ENCODE results near the gene CDIPT. TPM values are rescaled to one million over a fixed set of nuclear protein-coding genes. Genes with fewer than 3 reads are reported as not detected.
A peak's percentile ranks its signal among the peaks of the same experiment; 100 is the strongest.

Gene CDIPT
- total RNA-seq, 1 donor from 2014 or later, result 65.8 TPM

DNA sequence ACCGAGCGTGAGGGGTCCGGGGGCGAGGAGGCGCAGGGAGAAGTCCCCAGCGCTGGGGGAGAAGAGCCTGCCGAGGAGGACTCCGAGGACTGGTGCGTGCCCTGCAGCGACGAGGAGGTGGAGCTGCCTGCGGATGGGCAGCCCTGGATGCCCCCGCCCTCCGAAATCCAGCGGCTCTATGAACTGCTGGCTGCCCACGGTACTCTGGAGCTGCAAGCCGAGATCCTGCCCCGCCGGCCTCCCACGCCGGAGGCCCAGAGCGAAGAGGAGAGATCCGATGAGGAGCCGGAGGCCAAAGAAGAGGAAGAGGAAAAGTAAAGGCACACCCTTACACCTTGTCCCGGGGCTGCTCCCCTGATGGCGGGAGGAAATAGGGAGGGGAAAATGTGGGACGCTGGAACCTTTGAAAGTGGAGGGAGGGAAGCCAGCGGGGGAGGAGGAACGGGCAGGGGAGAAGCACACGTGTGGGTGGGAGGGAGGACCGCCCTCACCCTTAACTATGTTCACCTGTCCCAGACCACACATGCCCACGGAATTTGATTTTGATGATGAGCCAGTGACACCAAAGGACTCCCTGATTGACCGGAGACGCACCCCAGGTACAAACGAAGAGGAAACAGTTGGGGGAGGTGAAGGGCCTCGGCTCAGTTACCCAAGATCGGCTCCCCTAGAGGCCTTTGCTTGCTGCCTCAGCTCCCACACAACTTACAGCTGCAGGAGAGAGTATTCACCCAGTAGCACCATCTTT is 46.2 kb downstream of the CDIPT start:
- intact Hi-C loops (cut with DNase I), result no loop called here
- peak; percentile 86 for DNase-seq (ENCODE audit: missing footprints)
- peak; percentile 39 for ATAC-seq

DNA sequence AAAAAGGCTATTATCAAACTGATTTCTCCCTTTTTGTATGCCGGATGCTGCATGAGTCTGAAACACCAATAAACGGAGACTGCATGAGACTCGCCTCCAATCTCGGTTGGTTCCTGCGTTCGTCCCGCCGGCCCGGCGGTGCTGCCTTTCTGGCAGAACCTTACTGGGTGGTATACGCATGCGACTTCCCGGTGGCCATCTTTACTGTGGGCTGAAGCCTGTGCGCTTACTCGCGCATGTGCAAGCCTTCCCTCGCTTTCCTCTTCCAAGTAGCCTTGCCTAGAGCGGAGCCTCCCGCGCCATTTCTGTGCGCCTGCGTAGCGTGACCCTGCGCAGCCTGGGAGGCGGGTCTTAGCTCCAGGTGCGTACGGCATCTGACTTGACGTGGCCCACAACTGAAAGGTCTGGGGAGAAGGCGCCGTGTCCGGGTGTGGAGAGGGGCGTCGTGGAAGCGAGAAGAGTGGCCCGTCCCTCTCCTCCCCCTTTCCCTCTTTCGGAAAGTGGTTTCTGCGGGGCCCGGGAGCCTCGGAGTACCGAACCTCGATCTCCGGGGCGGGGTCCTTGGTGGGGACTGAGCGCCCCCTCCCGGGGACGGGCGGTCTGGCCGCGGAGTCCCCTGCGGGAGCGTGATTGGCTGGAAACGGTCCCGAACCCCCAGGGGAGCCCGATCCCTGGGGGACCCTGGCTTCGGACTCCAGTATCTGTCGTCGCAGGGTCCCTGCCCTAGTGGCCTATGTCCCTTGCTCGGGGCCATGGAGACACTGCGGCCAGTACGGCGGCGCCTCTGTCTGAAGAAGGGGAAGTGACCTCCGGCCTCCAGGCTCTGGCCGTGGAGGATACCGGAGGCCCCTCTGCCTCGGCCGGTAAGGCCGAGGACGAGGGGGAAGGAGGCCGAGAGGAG is 47.0 kb downstream of the CDIPT start, which contains the start of gene PAGR1:
TSS of gene PAGR1 (plus strand) at position 360 of the 901 bp plus-strand sequence. CDS start at position 734, 374 bp downstream.
- intact Hi-C loops (cut with DNase I), result no loop called here
- ATAC-seq (peak; percentile 86), DNase-seq (ENCODE audit: missing footprints) (peak; percentile 99)

DNA sequence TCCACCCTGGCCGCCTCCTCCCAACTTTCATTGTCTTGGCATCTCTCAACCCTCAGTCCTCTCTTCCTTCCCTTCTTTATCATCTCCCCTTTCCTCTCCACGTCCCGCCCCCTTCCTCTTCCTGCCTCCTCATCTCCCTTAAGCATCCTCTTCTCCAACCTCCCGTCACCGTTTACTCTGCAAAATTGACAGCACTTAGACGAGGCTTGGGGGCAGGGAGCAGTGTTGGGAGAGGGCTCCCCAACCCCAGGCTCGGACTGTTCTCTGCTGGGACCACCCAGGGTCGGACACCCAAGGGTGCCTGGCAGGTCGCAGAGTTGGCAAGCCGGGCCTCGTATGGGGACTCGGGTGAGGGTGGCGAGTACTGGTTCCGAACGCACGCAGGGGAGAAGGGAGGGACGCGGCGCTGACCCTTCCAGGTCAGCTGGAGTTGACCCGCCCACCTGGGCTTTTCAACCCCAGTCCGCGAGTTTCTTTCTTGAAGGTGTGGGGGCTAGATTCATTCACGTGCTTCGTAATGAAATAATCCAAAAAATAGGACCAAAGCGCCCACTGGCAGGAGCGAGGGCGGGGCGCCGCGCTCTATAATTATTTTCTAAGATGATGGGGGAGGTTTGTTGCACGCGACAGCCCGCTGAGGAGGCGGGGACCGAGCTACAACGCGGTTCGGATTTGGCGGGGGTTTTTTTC is 47.8 kb downstream of the CDIPT start:
- intact Hi-C loops (cut with DNase I), result no loop called here
- no peak for ATAC-seq
- peak; percentile 81 for DNase-seq (ENCODE audit: missing footprints)

DNA sequence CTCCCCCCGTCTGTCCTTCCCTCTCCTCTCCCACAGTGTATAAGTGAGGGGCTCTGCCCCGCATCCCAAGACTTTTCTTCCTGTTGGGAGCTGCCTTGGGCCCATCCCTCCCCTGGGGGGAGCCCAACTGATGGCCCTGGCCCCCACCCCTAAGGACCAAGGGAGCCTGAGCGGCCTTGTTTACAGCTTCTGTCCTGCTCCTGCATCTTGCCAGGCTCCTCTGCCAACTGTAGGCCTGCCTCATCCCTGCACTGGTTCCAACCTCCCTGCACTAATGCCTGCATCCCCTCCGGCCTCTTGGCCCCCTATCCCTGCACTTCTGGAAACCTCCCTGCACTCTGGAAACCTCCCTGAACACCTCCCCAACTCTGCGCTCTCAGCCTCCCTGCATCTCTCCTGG is 48.4 kb downstream of the CDIPT start:
- no peak for ATAC-seq

DNA sequence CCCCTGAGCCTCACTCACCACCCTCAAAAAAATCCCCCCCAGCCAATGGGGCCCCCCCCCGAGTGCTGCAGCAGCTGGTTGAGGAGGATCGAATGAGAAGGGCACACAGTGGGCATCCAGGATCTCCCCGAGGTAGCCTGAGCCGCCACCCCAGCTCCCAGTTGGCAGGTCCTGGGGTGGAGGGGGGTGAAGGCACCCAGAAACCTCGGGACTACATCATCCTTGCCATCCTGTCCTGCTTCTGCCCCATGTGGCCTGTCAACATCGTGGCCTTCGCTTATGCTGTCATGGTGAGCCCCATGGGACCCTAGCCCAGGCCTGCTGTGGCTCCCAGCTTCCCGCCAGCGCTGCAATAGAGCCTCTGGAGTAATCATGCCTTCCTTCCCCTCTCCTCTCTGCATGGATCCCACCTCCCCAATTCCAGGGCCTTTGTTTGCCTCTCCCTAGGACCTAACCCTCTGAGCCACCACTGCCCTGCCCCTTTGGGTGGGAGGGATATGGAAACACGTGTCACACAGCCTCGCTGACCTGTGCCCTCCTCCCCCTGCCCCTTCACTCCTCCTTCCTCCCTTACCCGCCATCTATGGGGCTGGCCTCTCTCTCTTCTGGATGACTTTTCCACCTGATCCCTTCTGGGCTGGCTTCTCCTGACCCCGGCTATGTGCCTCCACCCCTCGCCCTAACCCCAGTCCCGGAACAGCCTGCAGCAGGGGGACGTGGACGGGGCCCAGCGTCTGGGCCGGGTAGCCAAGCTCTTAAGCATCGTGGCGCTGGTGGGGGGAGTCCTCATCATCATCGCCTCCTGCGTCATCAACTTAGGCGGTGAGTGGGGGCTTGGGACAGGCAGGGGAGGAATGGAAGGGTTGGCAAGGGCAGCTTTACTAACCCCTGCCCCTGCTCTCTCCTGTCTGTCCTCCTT is 49.1 kb downstream of the CDIPT start:
- intact Hi-C loops (cut with DNase I), result loop anchor here (5.0 kb wide), 1 partner anchor 33 kb away; no protein-coding TSS in a partner anchor
- ATAC-seq, result no peak
- DNase-seq (ENCODE audit: missing footprints), result no peak

More for the DNA sequence above, 48.4 kb downstream of the CDIPT start:
- intact Hi-C loops (cut with DNase I), result loop anchor here (5.0 kb wide), 1 partner anchor 33 kb away; no protein-coding TSS in a partner anchor
- no peak for DNase-seq (ENCODE audit: missing footprints)

DNA sequence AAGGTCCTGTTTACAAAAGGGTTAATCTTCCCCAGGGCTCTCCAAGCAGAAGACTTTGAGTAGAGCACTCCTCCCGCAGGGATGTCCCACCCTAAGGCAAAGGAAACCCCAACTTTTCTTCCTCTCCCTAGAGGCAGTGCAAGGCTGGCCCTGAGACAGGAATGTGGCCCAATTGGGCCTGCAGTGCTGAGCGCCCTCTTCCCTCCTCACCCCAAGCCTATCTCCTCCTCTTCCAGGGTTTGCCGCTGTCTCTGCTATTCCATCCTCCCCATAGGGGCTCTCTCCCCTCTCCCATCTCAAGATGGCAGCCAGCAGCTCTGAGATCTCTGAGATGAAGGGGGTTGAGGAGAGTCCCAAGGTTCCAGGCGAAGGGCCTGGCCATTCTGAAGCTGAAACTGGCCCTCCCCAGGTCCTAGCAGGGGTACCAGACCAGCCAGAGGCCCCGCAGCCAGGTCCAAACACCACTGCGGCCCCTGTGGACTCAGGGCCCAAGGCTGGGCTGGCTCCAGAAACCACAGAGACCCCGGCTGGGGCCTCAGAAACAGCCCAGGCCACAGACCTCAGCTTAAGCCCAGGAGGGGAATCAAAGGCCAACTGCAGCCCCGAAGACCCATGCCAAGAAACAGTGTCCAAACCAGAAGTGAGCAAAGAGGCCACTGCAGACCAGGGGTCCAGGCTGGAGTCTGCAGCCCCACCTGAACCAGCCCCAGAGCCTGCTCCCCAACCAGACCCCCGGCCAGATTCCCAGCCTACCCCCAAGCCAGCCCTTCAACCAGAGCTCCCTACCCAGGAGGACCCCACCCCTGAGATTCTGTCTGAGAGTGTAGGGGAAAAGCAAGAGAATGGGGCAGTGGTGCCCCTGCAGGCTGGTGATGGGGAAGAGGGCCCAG is 50.0 kb downstream of the CDIPT start:
- ATAC-seq, result no peak
- intact Hi-C loops (cut with DNase I), result loop anchor here (5.0 kb wide), 1 partner anchor 34 kb away; no protein-coding TSS in a partner anchor
- no peak for DNase-seq (ENCODE audit: missing footprints)

DNA sequence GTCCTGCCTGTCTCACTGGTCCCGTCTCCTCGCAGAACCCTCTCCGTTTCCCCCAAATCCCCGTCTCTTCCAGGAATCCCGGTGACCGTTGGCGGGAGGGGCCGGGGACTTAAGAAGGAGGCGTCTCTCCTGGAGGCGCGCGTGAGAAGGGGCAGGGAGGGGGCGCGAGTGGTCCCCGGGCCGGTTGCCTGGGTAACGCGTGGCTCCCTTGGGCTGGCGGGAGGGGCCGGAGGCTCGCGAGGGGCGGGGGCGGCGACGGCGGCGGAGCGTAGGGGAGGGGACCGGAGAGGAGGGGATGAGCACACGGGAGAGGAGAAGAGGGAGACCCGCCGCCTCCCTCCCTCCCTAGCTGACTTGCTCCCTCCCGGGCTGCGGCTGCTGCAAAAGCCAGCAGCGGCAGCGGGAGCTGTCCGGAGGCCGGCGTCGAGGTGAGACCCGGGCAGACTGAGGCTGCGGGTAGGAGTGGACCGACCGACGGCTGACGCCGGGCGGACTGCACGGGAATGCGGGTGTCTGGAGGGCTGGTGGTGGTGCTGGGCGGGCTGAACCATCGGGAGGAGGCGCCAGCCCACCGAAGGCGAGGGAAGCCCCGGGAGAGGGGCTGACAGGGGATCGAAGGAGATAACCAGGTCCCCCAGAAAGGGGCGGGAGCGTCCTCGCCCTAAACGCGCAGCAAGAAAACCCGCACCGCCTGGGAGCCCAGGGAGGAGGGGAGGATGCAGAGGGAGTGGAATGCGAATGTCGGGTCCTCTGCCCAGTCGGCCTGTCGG is 50.9 kb downstream of the CDIPT start, which contains the start of gene PRRT2:
TSS of gene PRRT2 (plus strand) at position 298 of the 770 bp plus-strand sequence. CDS start 862 bp downstream, outside the sequence.
- DNase-seq (ENCODE audit: missing footprints) (peak; percentile 79), ATAC-seq (no peak)
- intact Hi-C loops (cut with DNase I), result loop anchor here (5.0 kb wide), 1 partner anchor 35 kb away; no protein-coding TSS in a partner anchor

DNA sequence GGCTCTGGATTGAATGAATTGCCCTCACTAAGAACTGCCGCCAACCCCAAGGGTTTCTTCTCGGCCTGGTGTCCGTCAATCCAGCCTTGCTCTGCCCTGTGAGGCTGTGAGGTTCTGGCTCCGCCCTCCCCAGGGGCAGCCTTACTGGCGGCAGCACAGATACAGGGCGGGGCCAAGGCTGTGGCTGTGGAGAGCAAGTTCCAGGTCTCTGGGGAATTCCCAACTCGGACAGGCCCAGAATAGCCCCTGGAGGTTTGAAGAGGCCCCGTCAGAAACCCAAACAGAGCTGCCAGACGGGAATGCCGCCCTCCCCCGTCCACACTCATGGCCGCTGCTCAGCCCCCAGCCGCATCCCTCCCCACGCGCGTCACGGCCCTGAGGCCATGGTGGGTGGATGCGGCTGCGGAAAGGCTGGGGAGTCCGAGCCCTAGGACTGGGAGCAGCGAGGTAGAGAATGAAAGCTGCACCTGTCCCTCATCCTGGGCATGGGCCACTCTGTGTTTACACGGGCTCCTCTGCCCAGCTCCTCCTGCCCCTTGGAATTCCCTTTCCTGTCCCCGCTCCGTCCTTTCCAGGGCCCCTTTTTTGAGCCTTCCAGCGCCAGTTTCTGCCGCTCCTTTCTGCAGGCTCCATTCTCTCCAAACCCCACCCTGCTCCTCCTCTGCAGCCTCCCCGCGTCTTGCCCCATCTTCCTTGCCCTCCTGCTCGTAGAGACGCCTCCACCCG is 51.7 kb downstream of the CDIPT start:
- DNase-seq (ENCODE audit: missing footprints) (peak; percentile 99), ATAC-seq (peak; percentile 78)
- intact Hi-C loops (cut with DNase I), result loop anchor here (5.0 kb wide), 1 partner anchor 36 kb away; no protein-coding TSS in a partner anchor

DNA sequence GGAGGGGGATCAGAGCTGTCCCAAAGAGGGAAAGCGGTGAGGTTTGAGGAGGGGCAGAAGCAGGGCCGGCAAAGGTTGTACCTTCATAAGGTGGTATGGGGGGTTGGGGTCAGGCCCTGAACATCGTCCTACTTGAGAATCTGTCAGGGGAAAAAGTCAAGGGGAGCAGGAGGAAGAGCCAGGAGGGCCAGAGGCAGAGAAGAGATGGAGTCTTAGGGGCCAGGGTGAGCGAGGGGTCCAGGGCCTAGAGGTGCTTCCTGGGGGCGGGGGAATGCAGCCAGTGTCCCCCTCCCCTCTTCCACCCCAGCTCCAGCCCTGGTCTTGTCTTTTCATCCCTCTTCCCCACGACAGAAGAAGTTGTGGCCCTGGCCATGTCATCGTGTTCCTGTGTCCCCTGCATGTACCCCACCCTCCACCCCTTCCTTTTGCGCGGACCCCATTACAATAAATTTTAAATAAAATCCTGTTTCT is 52.3 kb downstream of the CDIPT start:
- intact Hi-C loops (cut with DNase I), result loop anchor here (5.0 kb wide), 1 partner anchor 37 kb away; no protein-coding TSS in a partner anchor
- no peak for ATAC-seq
- no peak for DNase-seq (ENCODE audit: missing footprints)

DNA sequence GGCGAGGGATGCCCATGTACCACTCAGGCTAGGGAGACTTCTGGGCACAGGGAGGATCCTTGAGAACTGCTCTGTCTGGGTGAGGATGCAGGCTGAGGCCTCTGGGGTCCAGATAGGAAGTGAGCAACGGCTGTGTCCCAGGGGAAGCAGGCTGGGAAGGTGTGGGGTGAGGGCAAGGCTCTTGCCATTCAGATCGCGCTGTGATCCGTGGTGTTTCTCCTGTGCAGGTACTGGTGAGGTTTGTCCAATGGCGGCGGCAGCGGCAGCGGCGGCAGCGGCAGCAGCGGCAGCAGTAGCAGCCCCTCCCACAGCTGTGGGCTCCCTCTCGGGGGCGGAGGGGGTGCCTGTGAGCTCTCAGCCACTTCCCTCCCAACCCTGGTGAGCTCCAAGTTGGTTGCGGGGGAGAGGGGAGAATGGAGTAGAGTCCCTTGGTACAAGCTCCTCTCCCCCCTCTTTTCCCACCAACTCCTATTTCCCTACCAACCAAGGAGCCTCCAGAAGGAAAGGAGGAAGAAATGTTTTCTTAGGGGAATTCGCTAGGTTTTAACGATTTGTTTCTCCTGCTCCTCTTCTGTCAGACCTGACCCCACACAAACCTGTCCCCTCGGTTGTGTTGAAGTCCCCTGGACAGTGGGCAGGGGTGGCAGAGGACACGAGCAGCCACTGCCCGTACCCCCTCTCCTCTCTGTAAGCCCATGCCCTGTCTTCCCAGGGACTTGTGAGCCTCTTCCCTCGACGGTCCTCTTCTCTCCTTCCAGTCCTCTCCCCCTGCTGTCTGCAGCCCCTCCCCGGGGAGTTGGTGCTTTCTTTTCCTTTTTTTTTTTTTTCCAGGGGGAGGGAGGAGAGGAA is 53.0 kb downstream of the CDIPT start:
- intact Hi-C loops (cut with DNase I), result loop anchor here (5.0 to 10.0 kb wide), 3 partner anchors 37 to 1085 kb away; partner anchors contain the start of genes ALDOA, BCL7C and CTF1
- ATAC-seq (no peak), DNase-seq (ENCODE audit: missing footprints) (no peak)

DNA sequence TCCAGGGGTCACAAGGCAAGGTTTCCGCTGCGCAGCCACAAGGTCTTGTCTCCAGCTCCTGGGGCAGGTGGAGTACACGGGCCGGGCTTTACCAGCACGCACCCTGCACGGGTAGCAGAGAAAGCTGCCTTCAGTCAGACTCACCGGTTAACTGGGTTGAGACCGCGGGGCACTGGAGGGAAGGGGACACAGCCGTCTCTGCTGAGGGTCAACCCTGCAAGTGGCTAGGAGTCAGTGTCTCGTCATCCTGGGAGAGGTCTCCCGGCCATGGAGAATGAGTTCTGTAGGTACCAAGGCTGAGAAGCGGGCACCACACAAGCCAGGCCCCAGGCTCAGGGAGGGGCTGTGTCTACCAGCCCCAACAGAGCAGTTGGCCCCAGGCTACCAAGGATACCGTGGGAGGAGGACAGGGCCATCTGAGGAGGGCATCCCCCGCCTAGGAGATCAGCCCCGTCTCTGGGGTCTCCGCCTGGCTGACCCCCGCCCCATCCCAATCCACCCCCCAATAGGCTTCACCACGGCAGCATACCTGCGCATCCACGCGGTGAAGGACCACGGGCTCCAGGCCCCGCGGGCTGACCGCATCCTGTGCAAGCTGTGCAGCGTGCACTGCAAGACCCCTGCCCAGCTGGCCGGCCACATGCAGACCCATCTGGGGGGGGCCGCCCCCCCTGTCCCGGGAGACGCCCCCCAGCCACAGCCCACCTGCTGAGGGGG is 53.8 kb downstream of the CDIPT start:
- ATAC-seq, result no peak
- intact Hi-C loops (cut with DNase I), result loop anchor here (5.0 to 10.0 kb wide), 2 partner anchors 258 to 1086 kb away; partner anchors contain the start of genes ALDOA, BCL7C and CTF1
- no peak for DNase-seq (ENCODE audit: missing footprints)
